Thymus (tissue), 11 donors: Measurements from ENCODE around the gene TRMT44. TPM values are rescaled to one million over a fixed set of nuclear protein-coding genes. Genes with fewer than 3 reads are reported as not detected.

ENCODE experiments used
- DNase-seq, 9 donors: peaks; one replicate each; pipeline ENCODE4 v3.0.0-alpha.2; 2013; ENCODE audit warnings: low spot score in 9 of 9, low read depth in 6 of 9, missing footprints in 1 of 9
- H3K27ac ChIP-seq, 2 donors: one replicate each; pipeline ENCODE4 v1.5.1; 2013; ENCODE audit warnings: control low read depth in 1 of 2, low read depth in 1 of 2, low read length in 1 of 2, mild to moderate bottlenecking in 1 of 2, moderate library complexity in 1 of 2
- H3K27me3 ChIP-seq, 2 donors: one replicate each; pipeline ENCODE4 v1.5.1; 2013; ENCODE audit warnings: low read length in 1 of 2; ENCODE audit not compliant: control insufficient read depth in 2 of 2, insufficient read depth in 1 of 2
- H3K36me3 ChIP-seq, 2 donors: one replicate each; pipeline ENCODE4 v1.5.1; 2013; ENCODE audit warnings: low read length in 1 of 2, mild to moderate bottlenecking in 1 of 2, moderate library complexity in 1 of 2; ENCODE audit not compliant: control insufficient read depth in 2 of 2, insufficient read depth in 2 of 2
- H3K4me1 ChIP-seq, 2 donors: one replicate each; pipeline ENCODE4 v1.5.1; 2013; ENCODE audit warnings: low read length in 2 of 2; ENCODE audit not compliant: control insufficient read depth in 2 of 2, insufficient read depth in 2 of 2
- H3K4me3 ChIP-seq, 2 donors: one replicate each; pipeline ENCODE4 v1.5.1; 2013; ENCODE audit warnings: low read length in 2 of 2, control low read depth in 1 of 2, mild to moderate bottlenecking in 1 of 2
- H3K9me3 ChIP-seq, 2 donors: one replicate each; pipeline ENCODE4 v1.5.1; 2013; ENCODE audit warnings: low read length in 1 of 2, mild to moderate bottlenecking in 1 of 2; ENCODE audit not compliant: control insufficient read depth in 2 of 2, insufficient read depth in 1 of 2
- whole genome bisulfite sequencing: extraction: QIAGEN DNeasy Blood & Tissue Kit; methylation state at CpG from one replicate; pipeline ENCODE4 v1.1.7; 2013; 5-methylcytosine and 5-hydroxymethylcytosine counted together
- polyA plus RNA-seq: library from polyadenylated mRNA; stranded (reverse); fragments of 200-250 nt; gene quantifications from one replicate; pipeline ENCODE4 v1.2.3, GENCODE V29; 2013
- total RNA-seq: library from RNA; stranded (reverse); fragments of 120-200 nt; gene quantifications from one replicate; pipeline ENCODE4 v1.2.4, GENCODE V29; 2013
- donor health status: healthy.

Gene TRMT44
- total and polyA plus RNA-seq, 2 donors = 8.4 to 9.5 TPM

DNA sequence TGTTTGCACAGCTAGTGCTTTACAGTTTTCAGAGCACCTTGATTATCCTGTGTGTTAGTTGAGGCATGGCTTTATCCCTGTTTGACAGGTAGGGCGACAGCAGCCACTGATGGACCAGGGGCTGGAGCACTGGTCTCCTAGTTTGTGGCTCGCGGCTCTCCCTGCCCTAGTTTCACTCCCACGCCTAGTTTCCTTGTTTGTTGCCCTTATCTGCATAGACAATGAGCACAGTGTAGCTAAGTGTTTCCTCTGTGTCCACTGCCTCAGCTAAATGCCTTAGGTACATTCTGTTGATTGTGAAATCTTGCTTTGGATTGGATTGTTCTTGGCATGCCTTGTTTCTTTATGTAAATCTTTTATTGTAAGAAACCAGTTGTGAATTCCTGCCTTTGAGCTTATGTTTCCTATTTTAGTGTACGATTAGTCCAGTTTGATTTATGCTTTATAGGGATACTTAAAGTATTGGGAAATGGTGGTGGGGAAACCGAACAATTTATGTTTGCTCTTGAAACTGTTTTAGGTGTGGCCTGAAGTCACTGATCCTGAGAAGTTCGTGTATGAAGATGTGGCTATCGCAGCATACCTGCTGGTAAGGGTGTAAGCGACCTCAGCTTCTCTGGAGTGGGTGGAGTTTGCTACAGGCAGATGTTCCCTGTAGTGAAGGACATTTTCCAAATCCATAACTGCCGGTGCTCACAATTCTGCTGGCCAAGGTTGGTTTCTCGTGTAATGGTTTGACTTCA, 11.0 kb downstream of the TRMT44 start:
- no peak for DNase-seq
- no peak overlapping the region for H3K27ac ChIP-seq

DNA sequence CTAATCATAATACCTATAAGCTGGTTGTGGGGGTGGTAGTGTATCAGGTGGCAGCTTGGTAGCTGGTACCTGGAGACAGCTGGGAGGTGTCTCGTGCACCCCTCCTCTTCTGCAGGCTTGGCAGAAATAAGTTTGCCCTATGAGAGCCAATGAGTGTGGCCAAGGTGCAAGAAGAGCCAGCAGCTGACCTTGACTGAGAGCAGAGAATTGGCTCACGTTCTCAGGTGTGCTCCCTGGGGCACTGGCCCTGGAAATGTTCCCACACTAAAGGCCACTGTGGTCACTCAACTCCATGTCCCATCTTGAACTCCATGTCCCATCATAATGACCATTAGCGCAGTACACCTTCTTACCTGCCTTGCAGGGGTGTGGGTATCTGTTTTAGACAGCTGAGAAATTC, 13.4 kb downstream of the TRMT44 start:
- no peak for DNase-seq
- H3K4me3 ChIP-seq = no peak overlapping the region
- WGBS = 98% methylated on average over 3 of the region's 3 CpGs
- no peaks in the 10 kb centered on the region for H3K4me1 ChIP-seq
- H3K36me3 ChIP-seq = peaks cover 52 to 64% of the 10 kb centered on the region in 2 donors
- no peaks in the 10 kb centered on the region for H3K9me3 ChIP-seq
- H3K27ac ChIP-seq = no peak overlapping the region
- no peaks in the 10 kb centered on the region for H3K27me3 ChIP-seq

More for the DNA sequence above, 11.0 kb downstream of the TRMT44 start:
- no peaks in the 10 kb centered on the region for H3K27me3 ChIP-seq
- peaks cover 63 to 67% of the 10 kb centered on the region in 2 donors for H3K36me3 ChIP-seq
- no peak overlapping the region for H3K4me3 ChIP-seq
- no peaks in the 10 kb centered on the region for H3K4me1 ChIP-seq
- 98% methylated on average over 11 of the region's 11 CpGs for WGBS
- H3K9me3 ChIP-seq = no peaks in the 10 kb centered on the region

DNA sequence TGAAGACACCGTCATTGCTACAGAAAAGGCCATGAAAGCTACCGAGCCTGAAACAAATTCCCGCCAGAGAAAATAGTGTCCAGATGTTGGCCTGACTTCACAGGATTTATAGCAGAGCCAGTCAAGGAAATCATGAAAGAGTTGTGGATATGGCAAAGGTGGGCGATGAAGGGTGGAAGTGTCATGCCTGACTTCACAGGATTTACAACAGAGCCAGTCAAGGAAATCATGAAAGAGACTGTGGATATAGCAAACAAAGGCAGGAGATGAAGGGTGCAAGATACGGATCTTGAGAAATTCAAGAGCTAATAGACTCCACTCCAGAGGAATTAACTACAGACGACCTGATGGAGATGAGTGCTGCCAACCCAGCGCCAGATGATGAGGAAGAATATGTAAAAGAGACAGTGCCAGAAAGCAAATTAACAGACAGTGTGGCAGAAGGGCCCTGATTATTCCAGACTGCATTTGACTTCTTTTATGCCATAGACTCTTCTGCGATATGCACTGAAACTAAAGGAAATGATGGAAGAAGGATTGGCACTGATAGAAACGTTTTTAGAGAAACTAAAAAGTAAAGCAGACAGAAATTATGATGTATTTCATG, 17.2 kb downstream of the TRMT44 start:
- 94% methylated on average over 9 of the region's 9 CpGs for WGBS
- no peak for DNase-seq
- peaks cover 35 to 57% of the 10 kb centered on the region in 2 donors for H3K36me3 ChIP-seq

DNA sequence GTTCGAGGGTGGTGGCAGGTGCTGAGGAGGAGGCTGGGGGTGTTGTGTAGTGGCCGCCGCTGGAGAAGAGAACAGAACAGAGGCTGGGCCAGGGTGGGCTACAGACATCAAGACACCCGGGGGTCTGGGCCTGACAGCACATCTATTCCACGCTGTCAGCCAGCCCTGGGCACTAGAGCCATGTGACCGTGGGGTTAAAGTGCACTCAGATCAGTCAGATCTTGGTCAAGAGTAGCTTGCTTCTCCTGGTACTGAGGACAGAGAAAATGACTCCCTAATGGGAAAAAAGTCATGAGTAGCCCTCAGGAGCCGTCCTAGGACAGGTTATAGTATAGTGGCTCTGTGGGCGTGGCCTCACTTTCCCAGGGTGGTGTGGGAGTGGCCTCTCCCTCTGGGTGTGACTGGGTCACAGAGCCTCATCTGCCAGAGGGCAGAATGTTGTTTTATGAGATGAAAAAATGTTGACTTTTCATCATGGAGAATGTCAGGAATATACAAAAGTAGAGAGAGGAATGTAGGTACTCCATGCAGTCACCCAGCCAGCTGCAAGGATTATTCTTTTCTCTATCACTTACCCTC, 19.4 kb downstream of the TRMT44 start:
- Histone ChIP-seq H3K36me3 (peaks cover 22 to 41% of the 10 kb centered on the region in 2 donors), H3K9me3 (no peaks in the 10 kb centered on the region), H3K4me3 (no peak overlapping the region), H3K4me1 (no peaks in the 10 kb centered on the region), H3K27me3 (no peaks in the 10 kb centered on the region), H3K27ac (no peak overlapping the region)
- WGBS = 97% methylated on average over 8 of the region's 8 CpGs
- DNase-seq = no peak

More for the DNA sequence above, 17.2 kb downstream of the TRMT44 start:
- H3K4me3 ChIP-seq = no peak overlapping the region
- H3K9me3 ChIP-seq = no peaks in the 10 kb centered on the region
- no peaks in the 10 kb centered on the region for H3K27me3 ChIP-seq
- no peaks in the 10 kb centered on the region for H3K4me1 ChIP-seq
- no peak overlapping the region for H3K27ac ChIP-seq

DNA sequence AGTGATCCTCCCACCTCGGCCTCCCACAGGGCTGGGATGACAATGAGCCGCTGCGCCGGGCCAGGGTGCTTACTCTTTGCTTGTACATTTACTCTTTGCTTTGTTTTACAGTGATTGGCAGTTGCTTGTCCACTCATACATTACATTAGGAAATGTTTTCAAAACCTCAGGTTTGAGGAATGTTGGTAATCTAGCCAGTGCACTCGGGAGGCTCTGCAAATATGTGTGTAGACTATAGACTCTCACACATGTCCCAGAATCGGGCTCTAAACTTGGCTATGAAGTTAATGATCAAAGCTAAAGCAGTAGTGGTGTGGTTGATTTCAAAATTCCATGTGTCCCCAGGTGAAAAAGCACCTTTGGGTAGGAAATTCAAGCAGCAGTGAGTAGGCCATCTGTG, 20.5 kb downstream of the TRMT44 start:
- Histone ChIP-seq H3K27me3 (no peaks in the 10 kb centered on the region), H3K4me3 (no peak overlapping the region), H3K27ac (no peak overlapping the region), H3K4me1 (no peaks in the 10 kb centered on the region), H3K36me3 (peaks cover 24 to 46% of the 10 kb centered on the region in 2 donors), H3K9me3 (no peaks in the 10 kb centered on the region)
- WGBS = 98% methylated on average over 6 of the region's 6 CpGs
- DNase-seq = no peak

DNA sequence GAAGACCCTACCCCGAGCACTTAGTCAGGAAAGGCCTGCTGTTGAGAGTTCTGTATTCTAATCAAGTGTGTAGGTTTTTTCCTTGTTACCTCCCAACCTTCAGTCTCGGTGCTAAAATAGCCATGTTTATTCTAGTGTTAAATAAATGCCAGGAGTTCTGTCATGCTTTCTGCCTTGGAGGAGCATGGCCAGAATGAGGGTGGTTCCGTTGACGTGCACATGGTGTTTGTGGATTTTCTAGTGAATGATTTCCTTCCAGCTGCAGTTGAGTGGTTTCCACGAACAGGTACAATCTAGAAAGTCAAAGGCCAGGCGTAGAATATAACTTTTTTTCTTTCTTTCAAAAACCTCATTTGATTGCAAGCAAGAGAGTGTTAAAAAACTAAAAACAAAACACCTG, 21.0 kb downstream of the TRMT44 start:
- H3K36me3 ChIP-seq = peaks cover 23 to 47% of the 10 kb centered on the region in 2 donors

DNA sequence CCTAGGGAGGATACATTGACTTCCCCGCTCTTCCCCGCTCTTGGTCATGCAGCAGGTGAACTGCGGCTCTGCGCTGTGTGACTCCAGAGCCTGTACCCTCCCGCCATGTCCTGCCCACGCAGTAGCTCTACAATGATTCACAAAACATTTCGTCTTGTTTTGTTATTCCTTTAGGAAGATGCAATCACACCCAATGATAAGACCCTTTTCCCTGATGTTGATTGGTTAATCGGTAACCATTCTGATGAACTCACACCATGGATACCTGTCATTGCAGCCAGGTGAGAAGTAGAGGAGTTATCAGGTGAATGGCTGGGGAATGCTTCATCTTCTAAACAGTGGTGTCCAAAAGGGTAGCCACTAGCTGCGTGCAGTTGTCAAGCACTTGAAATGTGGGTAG, 23.2 kb downstream of the TRMT44 start:
- DNase-seq = no peak
- no peaks in the 10 kb centered on the region for H3K9me3 ChIP-seq
- 98% methylated on average over 9 of the region's 9 CpGs for WGBS
- peaks cover 31 to 47% of the 10 kb centered on the region in 2 donors for H3K36me3 ChIP-seq
- H3K27ac ChIP-seq = no peak overlapping the region
- H3K4me3 ChIP-seq = no peak overlapping the region
- H3K4me1 ChIP-seq = no peaks in the 10 kb centered on the region
- H3K27me3 ChIP-seq = no peaks in the 10 kb centered on the region

More for the DNA sequence above, 21.0 kb downstream of the TRMT44 start:
- Histone ChIP-seq H3K27me3 (no peaks in the 10 kb centered on the region), H3K9me3 (no peaks in the 10 kb centered on the region), H3K4me3 (no peak overlapping the region), H3K4me1 (no peaks in the 10 kb centered on the region), H3K27ac (no peak overlapping the region)
- 95% methylated on average over 6 of the region's 6 CpGs for WGBS
- no peak for DNase-seq

DNA sequence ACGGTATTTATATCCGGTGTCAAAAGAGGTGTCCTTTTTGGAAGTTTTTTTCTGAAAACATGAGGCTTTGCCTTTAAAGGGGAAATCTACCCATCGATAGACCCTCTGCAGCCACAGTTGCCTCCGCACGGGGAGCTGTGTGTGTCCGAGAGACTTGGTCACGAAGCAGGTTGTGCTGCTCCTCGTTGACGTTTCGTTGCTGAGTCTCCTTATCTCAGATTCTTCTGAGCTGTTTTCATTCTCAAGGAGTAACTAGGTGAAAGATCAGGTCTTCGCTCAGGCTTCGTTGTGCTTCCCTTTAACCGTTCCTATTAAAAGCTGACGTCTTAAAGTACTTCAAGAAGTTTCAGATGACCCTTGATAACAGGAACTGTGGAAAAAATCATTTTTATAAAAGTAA, 23.8 kb downstream of the TRMT44 start:
- H3K27me3 ChIP-seq = no peaks in the 10 kb centered on the region
- no peak overlapping the region for H3K4me3 ChIP-seq
- H3K4me1 ChIP-seq = no peaks in the 10 kb centered on the region
- no peak overlapping the region for H3K27ac ChIP-seq
- no peaks in the 10 kb centered on the region for H3K9me3 ChIP-seq
- WGBS = 98% methylated on average over 14 of the region's 14 CpGs
- H3K36me3 ChIP-seq = peaks cover 35 to 42% of the 10 kb centered on the region in 2 donors
- DNase-seq = no peak
